HCT116 (cell line): ENCODE measurements around the gene AP3D1. TPM values are rescaled to one million over a fixed set of nuclear protein-coding genes. Genes with fewer than 3 reads are reported as not detected.

Experiments
- ATAC-seq: fragments of 200-7000 bp; cut with Tn5 transposase; 2 replicates; pipeline ENCODE4 v1.9.1; 2020; ENCODE audit warnings: mild to moderate bottlenecking, moderate library complexity
- BruUV-seq: library from RNA; stranded (reverse); fragments of 400-500 nt; replicated peaks from 2 replicates; lab custom pipeline; 2021; lab: Mats Ljungman, UMichigan
- CTCF ChIA-PET: fragments of 300-600 bp; sonication (Branson Sonifier 250); formaldehyde crosslinking; loops from one replicate; lab custom pipeline; 2021; ENCODE audit warnings: antibody characterized with exemption; lab: Charles Lee
- POLR2A ChIA-PET: fragments of 300-600, 350-600 bp; sonication (Branson Sonifier 250); formaldehyde crosslinking; loops from one replicate; lab custom pipeline; 2021; ENCODE audit warnings: antibody characterized with exemption; lab: Charles Lee
- RAD21 ChIA-PET, 2 experiments: fragments of 300-600 bp; sonication (Branson Sonifier 250); formaldehyde crosslinking; loops; one replicate each; lab custom pipeline; 2023; ENCODE audit warnings: low total read pairs in 2 of 2; ENCODE audit not compliant: uncharacterized antibody in 2 of 2, unreplicated experiment in 2 of 2, low non-redundant PET in 1 of 2; lab: Charles Lee
- DNase-seq: peaks from one replicate; pipeline ENCODE4 v3.0.0-alpha.2; 2010; ENCODE audit warnings: low read depth, low spot score
- H2AFZ ChIP-seq: fragments of 200-600 bp; shearing (Covaris generic), sonication (generic); 2 replicates; pipeline ENCODE4 v1.6.1; 2017; ENCODE audit warnings: low read depth, mixed run types, mixed read lengths, antibody characterized with exemption, low read length; ENCODE audit not compliant: poor library complexity, severe bottlenecking
- H3K27ac ChIP-seq: 2 replicates; pipeline ENCODE4 v1.5.1; 2012; ENCODE audit warnings: low read depth, low read length
- H3K27me3 ChIP-seq: fragments of 200-600 bp; sonication (generic); 2 replicates; pipeline ENCODE4 v1.6.1; 2016; ENCODE audit warnings: mixed run types, low read length, mixed read lengths; ENCODE audit not compliant: insufficient read depth
- H3K36me3 ChIP-seq, 2 experiments: fragments of 200-500 bp in 1 of 2; fragments of 200-600 bp in 1 of 2; sonication (Bioruptor generic) in 1 of 2; sonication (generic) in 1 of 2; 2 replicates each; pipeline versions ENCODE4 v1.5.1 to v1.6.1; 2014 to 2016; ENCODE audit warnings: low read length in 2 of 2, inconsistent platforms in 1 of 2, mixed read lengths in 1 of 2, mixed run types in 1 of 2; ENCODE audit not compliant: insufficient read depth in 2 of 2, control insufficient read depth in 1 of 2
- H3K4me1 ChIP-seq, 2 experiments: fragments of 200-600 bp in 1 of 2; sonication (generic) in 1 of 2; 2 replicates each; pipeline versions ENCODE4 v1.5.1 to v1.6.1; 2012 to 2017; ENCODE audit warnings: low read length in 2 of 2, inconsistent platforms in 1 of 2, mild to moderate bottlenecking in 1 of 2, mixed read lengths in 1 of 2, mixed run types in 1 of 2, moderate library complexity in 1 of 2; ENCODE audit not compliant: insufficient read depth in 2 of 2, control insufficient read depth in 1 of 2
- H3K4me2 ChIP-seq: fragments of 200-600 bp; sonication (generic); 2 replicates; pipeline ENCODE4 v1.6.1; 2017; ENCODE audit warnings: mixed run types, low read length, mixed read lengths
- H3K4me3 ChIP-seq, 2 experiments: fragments of 200-600 bp in 1 of 2; sonication (generic) in 1 of 2; replicated peaks in 1 of 2; 2 replicates each; pipeline ENCODE4 v1.5.1; 2011 to 2016; ENCODE audit warnings: low read length in 2 of 2, control low read depth in 1 of 2, low read depth in 1 of 2, mild to moderate bottlenecking in 1 of 2, mixed read lengths in 1 of 2, mixed run types in 1 of 2
- H3K79me2 ChIP-seq: fragments of 200-600 bp; sonication (generic); 2 replicates; pipeline ENCODE4 v1.6.1; 2017; ENCODE audit warnings: mild to moderate bottlenecking, mixed run types, low read length, moderate library complexity, mixed read lengths; ENCODE audit not compliant: insufficient read depth
- H3K9ac ChIP-seq: fragments of 200-600 bp; sonication (generic); 2 replicates; pipeline ENCODE4 v1.6.1; 2016; ENCODE audit warnings: low read length, mixed read lengths
- H3K9me2 ChIP-seq: fragments of 200-600 bp; sonication (generic), shearing (Covaris generic); 2 replicates; pipeline ENCODE4 v1.6.1; 2017; ENCODE audit warnings: mixed run types, mild to moderate bottlenecking, moderate library complexity; ENCODE audit not compliant: insufficient read depth
- H3K9me3 ChIP-seq, 2 experiments: fragments of 200-500 bp in 1 of 2; fragments of 200-600 bp in 1 of 2; sonication (Bioruptor generic) in 1 of 2; sonication (generic) in 1 of 2; 2 replicates each; pipeline ENCODE4 v1.6.1; 2014 to 2017; ENCODE audit warnings: low read length in 2 of 2, mixed read lengths in 2 of 2, inconsistent platforms in 1 of 2, low read depth in 1 of 2, mild to moderate bottlenecking in 1 of 2, mixed run types in 1 of 2, moderate library complexity in 1 of 2; ENCODE audit not compliant: control insufficient read depth in 1 of 2, insufficient read depth in 1 of 2
- H4K20me1 ChIP-seq: fragments of 200-600 bp; sonication (generic), shearing (Covaris generic); 2 replicates; pipeline ENCODE4 v1.6.1; 2017; ENCODE audit warnings: mixed run types, mild to moderate bottlenecking, moderate library complexity; ENCODE audit not compliant: insufficient read depth
- CBX3 ChIP-seq: IDR thresholded peaks from 2 replicates; pipeline ENCODE4 v1.6.1; 2012; ENCODE audit warnings: low read depth
- CEBPB ChIP-seq: IDR thresholded peaks from 2 replicates; pipeline ENCODE4 v1.6.1; 2012; ENCODE audit warnings: low read depth
- CTCF ChIP-seq, 3 experiments: fragments of 200-600 bp in 1 of 3; sonication (generic) in 1 of 3; IDR thresholded peaks in 2 of 3; conservative IDR thresholded peaks in 1 of 3; 2 replicates each; pipeline ENCODE4 v1.5.1; 2012 to 2017; ENCODE audit warnings: low read depth in 2 of 3, low read length in 2 of 3, antibody characterized with exemption in 1 of 3, borderline replicate concordance in 1 of 3, control low read depth in 1 of 3, mild to moderate bottlenecking in 1 of 3, mixed read lengths in 1 of 3, mixed run types in 1 of 3, moderate library complexity in 1 of 3; ENCODE audit not compliant: insufficient read depth in 1 of 3
- ELF1 ChIP-seq: IDR thresholded peaks from 2 replicates; pipeline ENCODE4 v1.6.1; 2012; ENCODE audit warnings: low read depth, borderline replicate concordance
- EZH2 ChIP-seq: fragments of 200-600 bp; sonication (generic); IDR thresholded peaks from 2 replicates; pipeline ENCODE4 v1.6.1; 2017; ENCODE audit warnings: antibody characterized with exemption, mixed run types
- EZH2phosphoT487 ChIP-seq: fragments of 200-600 bp; IDR thresholded peaks from 2 replicates; pipeline ENCODE4 v1.6.1; 2018; ENCODE audit warnings: antibody characterized with exemption, borderline replicate concordance
- MAX ChIP-seq: IDR thresholded peaks from 2 replicates; pipeline ENCODE4 v1.6.1; 2012
- POLR2A ChIP-seq: IDR thresholded peaks from 2 replicates; pipeline ENCODE4 v1.7.0; 2011; ENCODE audit warnings: borderline replicate concordance; ENCODE audit not compliant: insufficient read depth, insufficient read length; ENCODE audit errors: extremely low read depth
- POLR2AphosphoS5 ChIP-seq: IDR thresholded peaks from 2 replicates; pipeline ENCODE4 v1.6.1; 2011; ENCODE audit warnings: mild to moderate bottlenecking, low read depth, low read length, moderate library complexity
- REST ChIP-seq: IDR thresholded peaks from 2 replicates; pipeline ENCODE4 v1.6.1; 2012; ENCODE audit warnings: low read depth
- SIN3A ChIP-seq: IDR thresholded peaks from 2 replicates; pipeline ENCODE4 v1.6.1; 2012; ENCODE audit warnings: low read depth
- SP1 ChIP-seq: IDR thresholded peaks from 2 replicates; pipeline ENCODE4 v1.6.1; 2012; ENCODE audit warnings: low read depth
- TCF7L2 ChIP-seq: IDR thresholded peaks from 2 replicates; pipeline ENCODE4 v1.7.0; 2011; ENCODE audit warnings: borderline replicate concordance, inconsistent platforms; ENCODE audit not compliant: insufficient read depth, insufficient read length; ENCODE audit errors: extremely low read depth
- ZBTB33 ChIP-seq: IDR thresholded peaks from 2 replicates; pipeline ENCODE4 v1.6.1; 2011; ENCODE audit warnings: mild to moderate bottlenecking, low read length, moderate library complexity; ENCODE audit not compliant: insufficient replicate concordance; ENCODE audit errors: extremely low read depth
- ZFX ChIP-seq: fragments of 450-650 bp; IDR thresholded peaks from 2 replicates; pipeline ENCODE4 v1.6.1; 2017
- ZNF274 ChIP-seq: fragments of 200-500 bp; sonication (Bioruptor generic); IDR thresholded peaks from 2 replicates; pipeline ENCODE4 v1.6.1; 2014; ENCODE audit warnings: mild to moderate bottlenecking, low read depth, low read length, inconsistent platforms
- intact Hi-C: fragments of 100-400 bp; cut with micrococcal nuclease; formaldehyde crosslinking; loops from 2 replicates; pipeline ENCODE4 v1.10.0; 2022
- total RNA-seq: library from RNA; stranded (reverse); gene quantifications from one replicate; pipeline ENCODE4 v1.2.1, GENCODE V29; 2021; ENCODE audit not compliant: unreplicated experiment

Gene AP3D1
- total RNA-seq, 1 experiment from 2014 or later = 137 TPM

GRCh38 chr19:2055931-2056836 is 95.2 kb downstream of the AP3D1 start:
- intact Hi-C loops = no loop called here
- peak overlapping the region; percentile 48 to 56 for H3K4me3 ChIP-seq
- no peaks in the 10 kb centered on the region for H4K20me1 ChIP-seq
- RAD21 ChIA-PET = interaction anchor here in 1 of 2 experiments (0.5 kb wide), 1 partner anchor 36 kb away, joined by 11 read pairs; no protein-coding TSS in a partner anchor
- H3K4me1 ChIP-seq = peaks cover 78 to 97% of the 10 kb centered on the region in 2 experiments
- H2AFZ ChIP-seq = no peak overlapping the region
- no peaks in the 10 kb centered on the region for H3K27me3 ChIP-seq
- TF ChIP-seq TCF7L2 = peak; percentile 9
- TF ChIP-seq ZNF274 = no peak
- no peak for TF ChIP-seq SIN3A
- no peak for TF ChIP-seq CEBPB
- TF ChIP-seq CTCF (IDR thresholded peaks at IDR 0.05 in 2 of 3, conservative IDR thresholded peaks at IDR 0.05 in 1 of 3; ENCODE audit: borderline replicate concordance in 1 of 3, insufficient read depth in 1 of 3, low read depth in 2 of 3, low read length in 2 of 3) = peak in 2 of 3 experiments; percentile 18 to 24; a peak in 1 of 6 replicates
- no peak for TF ChIP-seq MAX
- TF ChIP-seq REST = no peak
- no peak for TF ChIP-seq CBX3
- TF ChIP-seq ELF1 = no peak
- TF ChIP-seq SP1 = no peak
- TF ChIP-seq POLR2A = peak; percentile 23
- TF ChIP-seq EZH2 = no peak
- no peak for TF ChIP-seq ZBTB33
- no peak for TF ChIP-seq EZH2phosphoT487
- peak; percentile 50; the same call in 1 of the 2 replicates for TF ChIP-seq ZFX
- peak; percentile 77 for TF ChIP-seq POLR2AphosphoS5
- H3K9me2 ChIP-seq = no peaks in the 10 kb centered on the region
- no peaks in the 10 kb centered on the region for H3K36me3 ChIP-seq
- peak overlapping the region; percentile 99 for H3K27ac ChIP-seq
- ATAC-seq (peak; percentile 13), DNase-seq (peak; percentile 53)
- CTCF ChIA-PET = interaction anchor here (0.6 kb wide), 1 partner anchor 21 kb away, joined by 3 read pairs; no protein-coding TSS in a partner anchor
- peak overlapping the region; percentile 74 for H3K9ac ChIP-seq
- no TSS peak for BruUV-seq
- H3K9me3 ChIP-seq = no peaks in the 10 kb centered on the region
- POLR2A ChIA-PET = interaction anchor here (0.6 to 1.5 kb wide), 3 partner anchors 13 to 230 kb away, joined by 4 to 15 read pairs (median 6); no protein-coding TSS in a partner anchor
- peak overlapping the region; percentile 81 for H3K4me2 ChIP-seq
- H3K79me2 ChIP-seq = no peaks in the 10 kb centered on the region
